Smooth muscle cell (in vitro differentiated cells): ENCODE measurements around the gene PEPD. TPM values are rescaled to one million over a fixed set of nuclear protein-coding genes. Genes with fewer than 3 reads are reported as not detected.

ENCODE experiments used
- DNase-seq: peaks from one replicate; lab custom pipeline; 2025; ENCODE audit not compliant: unreplicated experiment; lab: John Stamatoyannopoulos, UW
- H2AFZ ChIP-seq: fragments of 200-600 bp; sonication (generic); 2 replicates; pipeline ENCODE4 v1.6.0; 2016; ENCODE audit warnings: antibody characterized with exemption, low read depth, mild to moderate bottlenecking
- H3F3A ChIP-seq: fragments of 200-600 bp; sonication (generic); 2 replicates; pipeline ENCODE4 v1.6.0; 2017; ENCODE audit warnings: antibody characterized with exemption, low read depth
- H3K27ac ChIP-seq: fragments of 200-600 bp; sonication (generic); 2 replicates; pipeline ENCODE4 v1.5.1; 2016; ENCODE audit warnings: low read depth, mild to moderate bottlenecking
- H3K27me3 ChIP-seq: fragments of 200-600 bp; sonication (generic); 2 replicates; pipeline ENCODE4 v1.6.1; 2016; ENCODE audit warnings: low read depth, mild to moderate bottlenecking
- H3K36me3 ChIP-seq: fragments of 200-600 bp; sonication (generic); 2 replicates; pipeline ENCODE4 v1.5.1; 2016; ENCODE audit warnings: low read depth
- H3K4me1 ChIP-seq: fragments of 200-600 bp; sonication (generic); 2 replicates; pipeline ENCODE4 v1.5.1; 2016; ENCODE audit warnings: low read depth
- H3K4me2 ChIP-seq: fragments of 200-600 bp; sonication (generic); 2 replicates; pipeline ENCODE4 v1.6.0; 2016; ENCODE audit warnings: mild to moderate bottlenecking
- H3K4me3 ChIP-seq: fragments of 200-600 bp; sonication (generic); 2 replicates; pipeline ENCODE4 v1.5.1; 2016; ENCODE audit warnings: mild to moderate bottlenecking
- H3K79me2 ChIP-seq: fragments of 200-600 bp; sonication (generic); 2 replicates; pipeline ENCODE4 v1.6.0; 2016; ENCODE audit warnings: low read depth, mild to moderate bottlenecking
- H3K9ac ChIP-seq: fragments of 200-600 bp; sonication (generic); 2 replicates; pipeline ENCODE4 v1.6.0; 2016; ENCODE audit warnings: low read depth
- H3K9me3 ChIP-seq: fragments of 200-600 bp; sonication (generic); replicated peaks from 2 replicates; pipeline ENCODE4 v1.5.1; 2016; ENCODE audit warnings: low read depth
- H4K20me1 ChIP-seq: fragments of 200-600 bp; sonication (generic); 2 replicates; pipeline ENCODE4 v1.6.0; 2016; ENCODE audit warnings: low read depth
- CTCF ChIP-seq: fragments of 200-600 bp; sonication (generic); IDR thresholded peaks from 2 replicates; pipeline ENCODE4 v1.5.1; 2017; ENCODE audit warnings: borderline replicate concordance, mild to moderate bottlenecking, antibody characterized with exemption; ENCODE audit not compliant: insufficient read depth, poor library complexity, severe bottlenecking
- whole genome bisulfite sequencing: methylation state at CpG from one replicate; pipeline ENCODE4 v1.1.7; 2016; ENCODE audit warnings: low lambda C conversion rate; 5-methylcytosine and 5-hydroxymethylcytosine counted together
- polyA plus RNA-seq: library from polyadenylated mRNA; unstranded; fragments of >200 nt; fragmentation: Nextera tagmentation; extraction: Ambion mirVana; gene quantifications from 2 replicates; pipeline ENCODE4 v1.2.1, GENCODE V29; 2016
- total RNA-seq: library from RNA; depleted of rRNA; stranded (reverse); fragments of >200 nt; gene quantifications from 2 replicates; pipeline ENCODE4 v1.2.3, GENCODE V29; 2014

PEPD gene
- total and polyA plus RNA-seq, 2 experiments from 2014 or later = 57.2 to 70.4 TPM

GRCh38 chr19:33426621-33427361 lies 94.8 kb downstream of the PEPD start:
- no peaks in the 10 kb centered on the region for H3K36me3 ChIP-seq
- no peaks in the 10 kb centered on the region for H3K79me2 ChIP-seq
- H4K20me1 ChIP-seq = no peaks in the 10 kb centered on the region
- TF ChIP-seq CTCF = no peak
- WGBS = 89% methylated on average over 24 of the region's 24 CpGs
- no peak overlapping the region for H3K27ac ChIP-seq
- no peak for DNase-seq
- no peak overlapping the region for H3K4me3 ChIP-seq
- no peak overlapping the region for H2AFZ ChIP-seq
- H3F3A ChIP-seq = no peaks in the 10 kb centered on the region
- no peaks in the 10 kb centered on the region for H3K27me3 ChIP-seq
- H3K9me3 ChIP-seq = no peaks in the 10 kb centered on the region
- no peak overlapping the region for H3K4me2 ChIP-seq
- H3K4me1 ChIP-seq = no peaks in the 10 kb centered on the region
- no peak overlapping the region for H3K9ac ChIP-seq

- no peaks in the 10 kb centered on the region for H3K27me3 ChIP-seq
- TF ChIP-seq CTCF = no peak
- DNase-seq = no peak
- no peaks in the 10 kb centered on the region for H3K4me1 ChIP-seq
- no peaks in the 10 kb centered on the region for H4K20me1 ChIP-seq
- no peak overlapping the region for H3K4me3 ChIP-seq
- H3K79me2 ChIP-seq = no peaks in the 10 kb centered on the region
- no peak overlapping the region for H3K27ac ChIP-seq
- no peaks in the 10 kb centered on the region for H3K9me3 ChIP-seq
- WGBS = 96% methylated on average over 8 of the region's 8 CpGs
- no peak overlapping the region for H3K9ac ChIP-seq
- no peaks in the 10 kb centered on the region for H3F3A ChIP-seq
- no peaks in the 10 kb centered on the region for H3K36me3 ChIP-seq
- H2AFZ ChIP-seq = no peak overlapping the region
- no peak overlapping the region for H3K4me2 ChIP-seq
Measured at GRCh38 chr19:33424181-33424580, 97.4 kb downstream of the PEPD start.

- H3K27ac ChIP-seq = no peak overlapping the region
- no peak overlapping the region for H3K4me2 ChIP-seq
- no peak for DNase-seq
- no peak overlapping the region for H3K9ac ChIP-seq
- H2AFZ ChIP-seq = no peak overlapping the region
- no peaks in the 10 kb centered on the region for H3K4me1 ChIP-seq
- no peaks in the 10 kb centered on the region for H3K9me3 ChIP-seq
- no peak overlapping the region for H3K4me3 ChIP-seq
- no peaks in the 10 kb centered on the region for H3F3A ChIP-seq
- 94% methylated on average over 3 of the region's 3 CpGs for WGBS
- no peaks in the 10 kb centered on the region for H4K20me1 ChIP-seq
- H3K36me3 ChIP-seq = no peaks in the 10 kb centered on the region
- no peaks in the 10 kb centered on the region for H3K79me2 ChIP-seq
- no peak for TF ChIP-seq CTCF
- no peaks in the 10 kb centered on the region for H3K27me3 ChIP-seq
Measured at GRCh38 chr19:33422369-33423180, 99.0 kb downstream of the PEPD start.
